WI38 (cell line): ENCODE data around the gene FLRT1.

ENCODE experiments used
- H3K4me3 ChIP-seq: 2 replicates; pipeline ENCODE4 v1.5.1; 2011; ENCODE audit warnings: low read depth, mild to moderate bottlenecking, control low read depth, low read length
- CTCF ChIP-seq: IDR thresholded peaks from 2 replicates; pipeline ENCODE4 v1.5.1; 2012; ENCODE audit warnings: low read depth, mild to moderate bottlenecking, control low read depth, low read length

The FLRT1 gene

GRCh38 chr11:64049509-64049908, 13.8 kb downstream of the FLRT1 start:
- TF ChIP-seq CTCF, result no peak
- H3K4me3 ChIP-seq, result no peak overlapping the region

GRCh38 chr11:64051297-64051696, 15.6 kb downstream of the FLRT1 start:
- H3K4me3 ChIP-seq, result no peak overlapping the region
- no peak for TF ChIP-seq CTCF

- no peak overlapping the region for H3K4me3 ChIP-seq
- TF ChIP-seq CTCF, result no peak
These were observed 16.7 kb downstream of the FLRT1 start for GRCh38 chr11:64052436-64052835.

GRCh38 chr11:64052938-64053622, 17.3 kb downstream of the FLRT1 start:
- no peak for TF ChIP-seq CTCF
- H3K4me3 ChIP-seq, result no peak overlapping the region

GRCh38 chr11:64053699-64054098, 18.0 kb downstream of the FLRT1 start:
- TF ChIP-seq CTCF, result no peak
- H3K4me3 ChIP-seq, result no peak overlapping the region

- no peak for TF ChIP-seq CTCF
These were observed 19.3 kb downstream of the FLRT1 start for GRCh38 chr11:64055077-64055476.

GRCh38 chr11:64056213-64056785, 20.6 kb downstream of the FLRT1 start:
- no peak overlapping the region for H3K4me3 ChIP-seq
- no peak for TF ChIP-seq CTCF

More at GRCh38 chr11:64055077-64055476, 19.3 kb downstream of the FLRT1 start:
- no peak overlapping the region for H3K4me3 ChIP-seq
